Activated CD4-positive, alpha-beta memory T cell treated with anti-CD3 and anti-CD28 coated beads for 36 hours (primary cell): ENCODE results near the gene GIPC1. TPM values are rescaled to one million over a fixed set of nuclear protein-coding genes. Genes with fewer than 3 reads are reported as not detected.
"Not testable (repeated sequence)": the region's sequence is repeated elsewhere in the genome, so short reads cannot be mapped to it uniquely, and the experiment has no call there.

Source experiments
- CTCF ChIA-PET: fragments of 350-600 bp; sonication (Branson Sonifier 250); formaldehyde crosslinking; loops from one replicate; lab custom pipeline; 2021; ENCODE audit warnings: antibody characterized with exemption, inconsistent platforms; lab: Charles Lee
- POLR2A ChIA-PET: fragments of 350-600 bp; sonication (Branson Sonifier 250); formaldehyde crosslinking; loops from one replicate; lab custom pipeline; 2021; ENCODE audit warnings: antibody characterized with exemption; lab: Charles Lee
- DNase-seq: peaks from one replicate; pipeline ENCODE4 v3.0.0-alpha.2; 2020
- H3K27ac Mint-ChIP-seq: one replicate; pipeline ENCODE4 v1.8.0; 2021; ENCODE audit warnings: mixed read lengths
- H3K27me3 Mint-ChIP-seq: one replicate; pipeline ENCODE4 v1.8.0; 2021; ENCODE audit warnings: mixed read lengths
- H3K36me3 Mint-ChIP-seq: one replicate; pipeline ENCODE4 v1.8.0; 2021; ENCODE audit warnings: mixed read lengths
- H3K4me1 Mint-ChIP-seq: one replicate; pipeline ENCODE4 v1.8.0; 2021; ENCODE audit warnings: low read depth, mixed read lengths
- H3K4me3 Mint-ChIP-seq: one replicate; pipeline ENCODE4 v1.8.0; 2021; ENCODE audit warnings: mild to moderate bottlenecking, mixed read lengths
- H3K9me3 Mint-ChIP-seq: one replicate; pipeline ENCODE4 v1.8.0; 2021; ENCODE audit warnings: mixed read lengths
- intact Hi-C: fragments of 100-400 bp; cut with micrococcal nuclease; formaldehyde crosslinking; loops from one replicate; pipeline ENCODE4 v1.15.1; 2023
- total RNA-seq, 2 experiments: library from RNA; stranded (reverse); gene quantifications; one replicate each; pipeline ENCODE4 v1.2.3, GENCODE V29; 2021

GIPC1 gene
- total RNA-seq, 2 experiments from 2014 or later: 31.5 to 35.2 TPM

GRCh38 chr19:14505488-14506239, 9.7 kb upstream of the GIPC1 start:
- intact Hi-C loops: no loop called here
- peaks cover 39% of the 10 kb centered on the region for H3K4me1 Mint-ChIP-seq
- ChIA-PET POLR2A (interaction anchor here (0.6 to 3.1 kb wide), 3 partner anchors 9 to 481 kb away, joined by 3 to 17 read pairs (median 9); partner anchors contain the start of genes DNAJB1 and GIPC1), CTCF (interaction anchor here (0.6 to 4.4 kb wide), 10 partner anchors 8 to 50 kb away, joined by 3 to 35 read pairs (median 4); partner anchors contain the start of genes DNAJB1 and GIPC1)
- peak overlapping the region; percentile 74 for H3K27ac Mint-ChIP-seq
- H3K4me3 Mint-ChIP-seq: no peak overlapping the region
- DNase-seq: peak; percentile 85
- no peaks in the 10 kb centered on the region for H3K27me3 Mint-ChIP-seq
- no peaks in the 10 kb centered on the region for H3K36me3 Mint-ChIP-seq
- H3K9me3 Mint-ChIP-seq: no peaks in the 10 kb centered on the region

GRCh38 chr19:14504575-14504974, 8.6 kb upstream of the GIPC1 start:
- H3K4me1 Mint-ChIP-seq: peaks cover 35% of the 10 kb centered on the region
- H3K9me3 Mint-ChIP-seq, H3K4me3 Mint-ChIP-seq, H3K27me3 Mint-ChIP-seq, H3K36me3 Mint-ChIP-seq, intact Hi-C loops, DNase-seq, H3K27ac Mint-ChIP-seq: not testable (repeated sequence)
- ChIA-PET POLR2A (interaction anchor here (0.6 to 3.1 kb wide), 2 partner anchors 13 to 38 kb away, joined by 3 to 17 read pairs; partner anchors contain the start of gene DNAJB1), CTCF (interaction anchor here (0.6 to 4.4 kb wide), 10 partner anchors 8 to 132 kb away, joined by 3 to 35 read pairs (median 4); partner anchors contain the start of genes DNAJB1 and GIPC1)

- intact Hi-C loops: no loop called here
- Mint-ChIP-seq H3K4me3 (no peak overlapping the region), H3K9me3 (no peaks in the 10 kb centered on the region), H3K4me1 (peaks cover 33% of the 10 kb centered on the region), H3K27me3 (no peaks in the 10 kb centered on the region), H3K27ac (no peak overlapping the region), H3K36me3 (no peaks in the 10 kb centered on the region)
- POLR2A ChIA-PET: interaction anchor here (0.6 to 3.1 kb wide), 2 partner anchors 15 to 499 kb away, joined by 3 to 17 read pairs; partner anchors contain the start of gene DNAJB1
- no peak for DNase-seq
- CTCF ChIA-PET: interaction anchor here (0.6 to 4.4 kb wide), 6 partner anchors 16 to 1691 kb away, joined by 3 to 20 read pairs (median 5); partner anchors contain the start of gene NDUFB7
Measured at GRCh38 chr19:14503285-14503684, 7.4 kb upstream of the GIPC1 start.

GRCh38 chr19:14502334-14503092, 6.6 kb upstream of the GIPC1 start:
- Mint-ChIP-seq H3K27me3 (no peaks in the 10 kb centered on the region), H3K4me1 (peaks cover 26% of the 10 kb centered on the region), H3K27ac (no peak overlapping the region), H3K9me3 (no peaks in the 10 kb centered on the region), H3K36me3 (no peaks in the 10 kb centered on the region), H3K4me3 (no peak overlapping the region)
- intact Hi-C loops: no loop called here
- CTCF ChIA-PET: interaction anchor here (0.7 to 1.1 kb wide), 3 partner anchors 22 to 366 kb away, joined by 3 to 6 read pairs (median 4); partner anchors contain the start of genes ASF1B and PTGER1
- POLR2A ChIA-PET: no interaction called here
- no peak for DNase-seq

- ChIA-PET CTCF (interaction anchor here (4.7 kb wide), 1 partner anchor 8 kb away, joined by 35 read pairs; no protein-coding TSS in a partner anchor), POLR2A (interaction anchor here (2.4 to 3.3 kb wide), 2 partner anchors 9 to 21 kb away, joined by 9 to 18 read pairs; partner anchors contain the start of gene DNAJB1)
- Mint-ChIP-seq H3K4me3 (peak overlapping the region; percentile 75), H3K27ac (no peak overlapping the region), H3K36me3 (no peaks in the 10 kb centered on the region), H3K4me1 (peaks cover 17% of the 10 kb centered on the region), H3K27me3 (no peaks in the 10 kb centered on the region), H3K9me3 (no peaks in the 10 kb centered on the region)
- DNase-seq: no peak
- intact Hi-C loops: no loop called here
Measured at GRCh38 chr19:14497228-14497921, 1.4 kb upstream of the GIPC1 start.

GRCh38 chr19:14496834-14497227, 904 bp upstream of the GIPC1 start:
- Mint-ChIP-seq H3K4me3 (peak overlapping the region; percentile 75), H3K27me3 (no peaks in the 10 kb centered on the region), H3K27ac (no peak overlapping the region), H3K9me3 (no peaks in the 10 kb centered on the region), H3K4me1 (peaks cover 17% of the 10 kb centered on the region), H3K36me3 (no peaks in the 10 kb centered on the region)
- POLR2A ChIA-PET: interaction anchor here (0.6 to 3.3 kb wide), 3 partner anchors 10 to 861 kb away, joined by 3 to 18 read pairs (median 9); partner anchors contain the start of gene DNAJB1
- intact Hi-C loops: no loop called here
- CTCF ChIA-PET: interaction anchor here (1.7 to 4.7 kb wide), 4 partner anchors 9 to 360 kb away, joined by 7 to 35 read pairs (median 16); partner anchors contain the start of gene ASF1B
- DNase-seq: no peak

GRCh38 chr19:14495672-14496028, 277 bp downstream of the GIPC1 start:
- Mint-ChIP-seq H3K36me3 (peaks cover 3% of the 10 kb centered on the region), H3K4me3 (peak overlapping the region; percentile 78), H3K27ac (peak overlapping the region; percentile 66), H3K4me1 (peaks cover 17% of the 10 kb centered on the region), H3K9me3 (no peaks in the 10 kb centered on the region), H3K27me3 (no peaks in the 10 kb centered on the region)
- DNase-seq: no peak
- intact Hi-C loops: no loop called here
- POLR2A ChIA-PET: interaction anchor here (1.0 to 3.3 kb wide), 5 partner anchors 11 to 78 kb away, joined by 3 to 18 read pairs (median 4); partner anchors contain the start of gene DNAJB1
- CTCF ChIA-PET: interaction anchor here (0.6 to 4.7 kb wide), 6 partner anchors 9 to 359 kb away, joined by 3 to 35 read pairs (median 7); partner anchors contain the start of gene ASF1B

- intact Hi-C loops: no loop called here
- Mint-ChIP-seq H3K4me1 (peaks cover 17% of the 10 kb centered on the region), H3K9me3 (no peaks in the 10 kb centered on the region), H3K27ac (peak overlapping the region; percentile 66), H3K27me3 (no peaks in the 10 kb centered on the region), H3K4me3 (peak overlapping the region; percentile 78), H3K36me3 (peaks cover 3% of the 10 kb centered on the region)
- POLR2A ChIA-PET: interaction anchor here (1.0 to 3.3 kb wide), 5 partner anchors 11 to 77 kb away, joined by 3 to 18 read pairs (median 4); partner anchors contain the start of gene DNAJB1
- DNase-seq: no peak
- CTCF ChIA-PET: interaction anchor here (0.6 to 4.7 kb wide), 6 partner anchors 8 to 358 kb away, joined by 3 to 35 read pairs (median 7); partner anchors contain the start of gene ASF1B
Measured at GRCh38 chr19:14494910-14495671, 836 bp downstream of the GIPC1 start.

GRCh38 chr19:14494411-14494810, 1.5 kb downstream of the GIPC1 start:
- ChIA-PET CTCF (interaction anchor here (2.5 to 4.7 kb wide), 2 partner anchors 11 to 15 kb away, joined by 24 to 35 read pairs; no protein-coding TSS in a partner anchor), POLR2A (interaction anchor here (1.0 to 3.3 kb wide), 2 partner anchors 19 to 24 kb away, joined by 3 to 18 read pairs; partner anchors contain the start of gene DNAJB1)
- DNase-seq: no peak
- Mint-ChIP-seq H3K27ac (peak overlapping the region; percentile 19), H3K36me3 (peaks cover 6% of the 10 kb centered on the region), H3K9me3 (no peaks in the 10 kb centered on the region), H3K4me1 (peaks cover 17% of the 10 kb centered on the region), H3K4me3 (peak overlapping the region; percentile 78), H3K27me3 (no peaks in the 10 kb centered on the region)
- intact Hi-C loops: no loop called here

GRCh38 chr19:14492756-14493337, 3.1 kb downstream of the GIPC1 start:
- intact Hi-C loops: no loop called here
- ChIA-PET POLR2A (no interaction called here), CTCF (interaction anchor here (0.7 to 1.8 kb wide), 4 partner anchors 9 to 62 kb away, joined by 3 to 12 read pairs (median 4); no protein-coding TSS in a partner anchor)
- Mint-ChIP-seq H3K27ac (no peak overlapping the region), H3K36me3 (peaks cover 6% of the 10 kb centered on the region), H3K4me1 (peaks cover 17% of the 10 kb centered on the region), H3K4me3 (no peak overlapping the region), H3K9me3 (no peaks in the 10 kb centered on the region), H3K27me3 (no peaks in the 10 kb centered on the region)
- no peak for DNase-seq
